HG03175 (cell line): Measurements from ENCODE around the gene BSND.
"Not testable (repeated sequence)": the region's sequence is repeated elsewhere in the genome, so short reads cannot be mapped to it uniquely, and the experiment has no call there.

Experiments
- ATAC-seq: cut with Tn5 transposase; IDR thresholded peaks from one replicate; pipeline ENCODE4 v1.9.1; 2021; ENCODE audit warnings: mild to moderate bottlenecking, moderate library complexity; ENCODE audit not compliant: unreplicated experiment

BSND gene

DNA sequence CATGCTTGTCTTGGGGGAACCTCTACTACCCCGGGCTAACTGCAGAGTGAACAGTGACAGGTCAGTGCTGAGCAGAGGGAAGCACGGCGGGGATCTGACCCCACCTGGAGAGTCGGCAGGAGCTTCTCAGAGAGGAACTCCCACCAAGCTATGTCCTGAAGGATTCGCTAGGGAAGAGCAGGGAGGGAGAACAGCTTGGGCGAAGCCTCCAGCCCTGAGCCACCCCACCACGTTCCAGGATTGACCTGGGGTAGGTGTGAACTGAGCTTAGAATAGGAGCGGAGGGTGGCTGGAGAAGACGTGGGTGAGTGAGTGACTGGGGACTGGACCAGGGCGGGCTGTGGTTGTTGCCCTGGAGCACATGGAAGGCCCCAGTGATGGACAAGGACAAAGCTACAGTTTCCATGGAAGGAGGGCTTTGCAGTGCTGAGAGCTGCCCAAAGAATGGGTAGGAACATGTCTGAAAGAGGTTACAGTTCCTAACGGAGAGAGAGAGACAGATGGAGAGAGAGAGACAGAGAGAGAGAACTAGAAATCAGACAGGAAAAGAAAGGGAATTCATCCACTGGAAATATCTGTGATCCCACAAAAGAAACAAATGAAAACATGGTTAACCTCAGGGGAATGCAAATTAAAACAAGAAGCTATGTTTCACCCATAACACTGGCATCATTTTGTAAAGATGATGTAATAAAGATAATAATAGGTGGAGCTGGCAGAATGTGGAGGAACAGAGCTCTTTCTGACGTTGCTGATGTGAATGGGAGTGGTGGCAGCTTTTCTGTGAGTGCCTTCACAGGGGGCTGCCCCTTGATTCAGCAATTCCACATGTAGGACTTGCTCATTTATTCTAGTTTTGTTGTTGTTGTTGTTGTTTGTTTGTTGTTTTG is 17.2 kb downstream of the BSND start:
- ATAC-seq = no peak

DNA sequence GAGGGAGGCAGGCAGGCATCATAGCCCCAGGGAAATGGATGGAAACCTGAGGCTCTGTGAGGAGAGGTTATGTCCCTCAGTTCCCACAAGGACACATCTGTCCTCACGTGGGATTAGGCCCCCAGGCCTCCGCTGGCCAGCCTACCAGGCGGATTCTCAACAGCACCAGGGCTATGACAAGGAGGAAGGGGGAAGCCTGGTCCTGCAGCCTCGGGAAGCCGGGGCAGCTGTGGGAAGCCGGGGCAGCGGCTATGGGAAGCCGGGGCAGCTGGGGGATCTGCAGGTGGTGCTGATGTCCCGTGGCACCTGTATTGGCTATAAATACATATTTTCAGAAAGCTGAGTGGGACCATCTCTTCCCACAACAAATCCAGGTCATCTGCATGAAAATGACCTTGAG is 19.7 kb downstream of the BSND start:
- ATAC-seq = no peak

DNA sequence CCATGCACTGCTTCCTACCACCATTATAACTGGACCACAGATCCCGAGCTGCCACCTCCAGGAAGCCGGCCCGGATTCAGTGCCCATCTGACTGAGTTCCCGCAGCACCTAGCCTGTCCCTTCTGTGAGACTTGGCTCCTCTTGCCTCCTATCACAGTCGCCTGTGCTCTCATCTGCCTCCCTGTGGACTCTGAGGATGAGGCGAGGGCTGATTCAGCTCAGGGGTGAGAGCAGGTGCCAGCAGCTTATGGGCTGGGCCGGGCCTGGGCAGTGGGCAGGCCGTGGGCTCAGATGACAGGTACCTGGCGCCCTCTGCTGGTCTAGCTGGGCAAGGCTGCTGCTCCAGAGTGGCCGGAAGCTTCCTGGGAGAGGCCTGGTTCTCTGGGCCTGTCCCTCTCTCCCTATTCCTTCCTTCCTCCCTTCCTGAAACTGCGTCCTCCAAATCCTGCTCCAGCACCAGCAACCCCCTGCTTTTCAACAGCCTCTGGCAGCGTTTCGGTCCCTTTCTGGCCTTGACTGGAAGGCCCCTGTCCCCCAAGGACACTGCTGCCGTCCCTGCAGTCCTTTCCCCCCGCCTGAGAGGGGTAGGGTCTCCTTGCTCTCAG is 23.3 kb downstream of the BSND start:
- ATAC-seq = peak; percentile 85

DNA sequence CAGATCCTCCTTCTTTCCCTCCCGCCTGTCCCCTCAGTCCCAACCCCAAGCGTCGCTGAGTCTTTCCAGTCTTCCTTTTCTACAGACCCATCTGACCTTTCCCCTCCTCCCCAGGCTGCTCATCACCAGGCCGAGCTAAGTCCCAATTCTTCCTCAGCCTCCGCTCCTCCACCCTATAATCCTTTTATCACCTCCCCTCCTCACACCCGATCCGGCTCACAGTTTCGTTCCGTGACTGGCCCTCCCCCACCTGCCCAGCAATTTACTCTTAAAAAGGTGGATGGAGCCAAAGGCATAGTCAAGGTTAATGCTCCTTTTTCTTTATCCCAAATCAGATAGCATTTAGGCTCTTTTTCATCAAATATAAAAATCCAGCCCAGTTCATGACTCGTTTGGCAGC is 25.4 kb downstream of the BSND start:
- not testable (repeated sequence) for ATAC-seq

DNA sequence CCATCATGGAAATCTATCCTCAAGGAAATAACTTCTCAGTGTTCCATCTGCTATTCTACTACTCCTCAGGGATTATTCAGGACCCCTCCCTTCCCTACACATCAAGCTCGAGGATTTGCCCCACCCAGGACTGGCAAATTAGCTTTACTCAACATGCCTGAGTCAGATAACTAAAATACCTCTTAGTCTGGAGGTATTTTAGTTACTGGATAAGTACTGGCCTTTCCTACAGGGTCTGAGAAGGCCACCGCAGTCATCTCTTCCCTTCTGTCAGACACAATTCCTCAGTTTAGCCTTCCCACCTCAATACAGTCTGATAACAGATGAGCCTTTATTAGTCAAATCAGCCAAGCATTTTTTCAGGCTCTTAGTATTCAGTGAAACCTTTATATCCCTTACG is 27.9 kb downstream of the BSND start:
- ATAC-seq = not testable (repeated sequence)

DNA sequence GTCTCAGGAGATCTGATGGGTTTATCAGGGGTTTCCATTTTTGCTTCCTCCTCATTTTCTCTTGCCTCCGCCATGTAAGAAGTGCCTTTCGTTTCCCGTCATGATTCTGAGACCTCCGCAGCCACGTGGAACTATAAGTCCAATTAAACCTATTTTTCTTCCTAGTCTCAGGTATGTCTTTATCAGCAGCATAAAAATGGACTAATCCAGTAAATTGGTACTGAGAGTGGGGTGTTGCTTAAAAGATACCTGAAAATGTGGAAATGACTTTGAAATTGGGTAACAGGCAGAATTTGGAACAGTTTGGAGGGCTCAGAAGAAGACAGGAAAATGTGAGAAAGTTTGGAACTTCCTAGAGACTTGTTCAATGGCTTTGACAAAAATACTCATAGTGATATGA is 32.4 kb downstream of the BSND start:
- ATAC-seq = not testable (repeated sequence)

DNA sequence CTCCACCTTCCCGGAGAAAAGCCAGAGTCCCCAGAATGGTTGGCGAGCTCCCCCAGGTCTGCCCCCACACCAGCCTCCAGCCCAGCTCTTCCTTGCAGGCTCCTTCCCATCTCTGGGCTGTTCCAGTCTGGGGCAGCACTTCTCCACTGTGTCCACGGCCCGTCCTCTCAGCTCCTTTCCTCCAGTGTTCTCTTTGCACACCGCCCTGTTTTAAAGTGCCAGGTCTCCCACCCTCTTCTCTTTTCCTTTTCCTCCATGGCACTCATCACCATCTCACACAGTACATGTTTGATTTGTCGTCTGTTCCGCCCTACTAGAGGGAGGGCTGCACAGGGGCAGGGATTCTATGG is 34.5 kb downstream of the BSND start:
- no peak for ATAC-seq

DNA sequence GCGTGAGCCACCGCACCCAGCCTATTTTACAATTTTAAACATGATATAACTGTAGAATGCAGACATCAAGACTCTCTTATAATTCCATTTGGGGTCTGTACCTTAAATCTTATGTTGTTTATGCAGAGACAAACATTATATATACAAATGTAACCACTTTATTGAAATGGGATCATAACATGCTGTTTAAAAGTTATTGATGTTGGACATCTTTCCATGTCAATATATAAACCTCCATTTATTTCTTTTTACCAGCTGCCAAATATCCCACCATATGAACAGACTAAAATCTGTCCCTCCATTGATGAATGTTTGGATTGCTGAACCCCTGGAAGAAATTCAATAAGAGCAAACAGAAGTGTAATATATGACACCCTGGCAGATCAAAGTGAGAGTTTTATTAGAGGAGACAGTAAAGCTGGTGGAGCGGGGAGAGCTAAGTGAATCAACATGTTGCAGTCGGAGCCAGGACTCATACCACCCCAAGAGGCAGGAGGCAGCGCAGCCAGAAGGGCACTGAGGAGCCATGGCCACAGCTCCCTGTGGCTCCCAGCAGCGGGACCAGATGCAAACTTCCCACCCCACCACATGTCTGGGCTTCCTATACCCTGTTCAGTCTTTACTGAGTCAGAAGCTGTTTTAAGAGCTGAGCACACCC is 35.9 kb downstream of the BSND start:
- no peak for ATAC-seq

DNA sequence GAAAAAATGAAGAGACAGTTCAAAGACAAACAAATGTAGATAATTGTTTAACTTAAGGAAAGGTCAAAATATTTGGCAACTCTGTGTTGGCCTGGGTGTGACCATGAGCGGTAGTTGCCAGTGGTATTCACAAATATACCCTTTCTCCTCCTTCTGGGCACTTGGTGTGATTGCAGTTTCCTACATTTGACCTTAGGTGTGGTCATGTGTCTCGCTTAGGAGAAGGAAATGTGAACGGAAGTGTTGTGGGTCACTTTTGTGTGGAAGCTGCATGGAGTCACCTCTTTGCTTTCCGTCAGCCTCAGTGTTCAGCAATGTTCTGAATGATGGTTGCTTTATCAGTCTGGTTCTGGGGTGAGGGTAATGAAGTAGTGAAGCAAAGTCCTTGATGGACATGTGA is 37.2 kb downstream of the BSND start:
- no peak for ATAC-seq

DNA sequence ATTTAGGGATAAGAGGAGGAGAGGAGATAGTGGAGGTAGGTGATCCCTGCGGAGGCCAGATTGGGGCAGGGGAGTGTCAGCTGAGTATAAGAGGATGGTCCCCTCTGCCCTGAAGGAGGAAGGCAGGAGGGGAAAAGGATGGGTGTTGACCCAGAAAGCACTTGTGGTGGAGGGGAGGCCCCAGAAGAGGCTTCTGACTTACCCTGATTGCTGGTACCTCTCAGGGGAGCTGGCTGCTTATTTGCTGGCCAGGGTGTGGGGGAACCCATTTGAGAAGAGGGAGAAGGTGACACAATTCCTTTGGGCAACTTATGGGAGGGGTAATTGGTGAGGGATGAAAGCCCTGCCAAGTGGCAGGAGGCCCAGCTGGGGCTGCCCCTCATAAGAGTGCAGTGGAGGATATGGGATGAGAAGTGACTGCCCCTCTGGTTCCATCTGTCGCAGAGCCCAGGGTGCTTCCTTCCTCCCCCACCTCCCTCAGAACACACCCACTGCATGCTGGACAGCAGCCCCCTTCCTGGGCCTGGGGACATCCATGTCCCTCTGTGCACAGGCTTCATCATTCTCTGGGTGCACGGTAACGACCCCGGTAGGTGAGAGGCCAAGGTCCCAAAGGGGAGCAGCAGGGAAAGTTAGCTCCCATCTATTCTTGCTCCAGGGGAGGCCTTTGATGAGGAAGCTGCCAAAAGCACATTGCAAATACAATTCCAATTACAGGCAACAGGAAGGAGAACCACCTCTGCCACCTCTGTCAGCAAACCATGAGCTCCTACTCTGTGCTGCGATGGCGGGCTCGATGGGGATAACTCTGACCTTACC is 39.2 kb downstream of the BSND start:
- no peak for ATAC-seq

DNA sequence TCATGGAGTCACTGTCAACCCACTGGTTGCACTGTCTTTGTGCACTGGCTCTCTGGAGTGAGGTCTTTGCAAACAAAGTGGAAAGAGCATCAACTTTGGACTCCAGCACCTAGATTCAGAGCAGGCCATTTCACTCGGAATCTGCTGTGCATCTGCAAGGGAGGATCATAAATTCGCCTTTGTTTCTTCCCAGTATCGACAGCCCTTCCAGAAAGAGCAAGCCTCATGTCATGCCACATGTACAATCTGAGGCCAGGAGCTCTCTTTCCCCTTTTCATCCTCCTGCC is 39.8 kb downstream of the BSND start:
- no peak for ATAC-seq

DNA sequence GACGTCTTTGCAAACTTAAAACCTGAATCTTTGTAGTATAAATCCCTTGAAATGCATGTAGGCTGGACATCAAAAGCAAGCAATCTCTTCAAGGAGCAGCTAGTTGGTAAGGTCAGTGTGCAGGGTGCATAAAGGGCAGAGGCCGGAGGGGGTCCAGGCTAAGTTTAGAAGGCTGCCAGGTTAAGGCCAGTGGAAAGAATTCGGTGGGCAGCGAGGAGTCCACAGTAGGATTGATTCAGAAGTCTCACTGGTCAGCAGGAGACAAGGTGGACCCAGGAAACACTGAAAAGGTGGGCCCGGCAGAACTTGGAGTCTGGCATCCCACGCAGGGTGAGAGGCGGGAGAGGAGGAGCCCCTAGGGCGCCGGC is 40.2 kb downstream of the BSND start:
- no peak for ATAC-seq

DNA sequence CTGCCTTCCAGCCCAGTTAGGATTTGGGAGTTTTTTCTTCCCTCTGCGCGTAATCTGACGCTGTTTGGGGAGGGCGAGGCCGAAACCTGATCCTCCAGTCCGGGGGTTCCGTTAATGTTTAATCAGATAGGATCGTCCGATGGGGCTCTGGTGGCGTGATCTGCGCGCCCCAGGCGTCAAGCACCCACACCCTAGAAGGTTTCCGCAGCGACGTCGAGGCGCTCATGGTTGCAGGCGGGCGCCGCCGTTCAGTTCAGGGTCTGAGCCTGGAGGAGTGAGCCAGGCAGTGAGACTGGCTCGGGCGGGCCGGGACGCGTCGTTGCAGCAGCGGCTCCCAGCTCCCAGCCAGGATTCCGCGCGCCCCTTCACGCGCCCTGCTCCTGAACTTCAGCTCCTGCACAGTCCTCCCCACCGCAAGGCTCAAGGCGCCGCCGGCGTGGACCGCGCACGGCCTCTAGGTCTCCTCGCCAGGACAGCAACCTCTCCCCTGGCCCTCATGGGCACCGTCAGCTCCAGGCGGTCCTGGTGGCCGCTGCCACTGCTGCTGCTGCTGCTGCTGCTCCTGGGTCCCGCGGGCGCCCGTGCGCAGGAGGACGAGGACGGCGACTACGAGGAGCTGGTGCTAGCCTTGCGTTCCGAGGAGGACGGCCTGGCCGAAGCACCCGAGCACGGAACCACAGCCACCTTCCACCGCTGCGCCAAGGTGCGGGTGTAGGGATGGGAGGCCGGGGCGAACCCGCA is 40.8 kb downstream of the BSND start, which contains the start of gene PCSK9:
Gene PCSK9 (plus strand): TSS at position 207 of the 741 bp plus-strand sequence. CDS start 290 bp downstream, at position 497.
- no peak for ATAC-seq

DNA sequence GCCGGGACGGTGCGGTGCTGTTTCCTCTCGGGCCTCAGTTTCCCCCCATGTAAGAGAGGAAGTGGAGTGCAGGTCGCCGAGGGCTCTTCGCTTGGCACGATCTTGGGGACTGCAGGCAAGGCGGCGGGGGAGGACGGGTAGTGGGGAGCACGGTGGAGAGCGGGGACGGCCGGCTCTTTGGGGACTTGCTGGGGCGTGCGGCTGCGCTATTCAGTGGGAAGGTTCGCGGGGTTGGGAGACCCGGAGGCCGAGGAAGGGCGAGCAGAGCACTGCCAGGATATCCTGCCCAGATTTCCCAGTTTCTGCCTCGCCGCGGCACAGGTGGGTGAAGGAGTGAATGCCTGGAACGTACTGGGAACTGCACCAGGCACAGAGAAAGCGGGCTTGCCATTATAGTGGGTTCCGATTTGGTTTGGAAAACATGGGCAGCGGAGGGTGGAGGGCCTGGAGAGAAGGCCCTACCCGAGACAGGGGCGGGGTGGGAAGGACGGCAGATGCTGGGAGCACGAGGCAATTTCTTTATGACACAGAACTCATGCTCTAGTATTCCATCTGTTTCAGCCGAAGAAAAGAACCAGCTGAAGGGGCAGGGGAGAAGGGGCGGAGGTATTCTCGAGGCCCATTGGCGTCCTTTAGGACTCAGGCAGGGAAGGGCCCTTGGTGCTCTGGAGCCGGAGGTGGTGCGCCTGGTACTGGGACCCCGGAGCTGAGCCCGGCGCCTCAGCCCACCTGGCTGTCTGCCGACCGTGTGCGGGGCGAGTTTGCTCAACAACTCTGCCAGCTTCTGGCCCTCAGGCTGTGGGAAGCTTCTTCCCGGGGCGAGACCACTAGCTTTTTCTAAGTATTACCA is 41.6 kb downstream of the BSND start:
- no peak for ATAC-seq

DNA sequence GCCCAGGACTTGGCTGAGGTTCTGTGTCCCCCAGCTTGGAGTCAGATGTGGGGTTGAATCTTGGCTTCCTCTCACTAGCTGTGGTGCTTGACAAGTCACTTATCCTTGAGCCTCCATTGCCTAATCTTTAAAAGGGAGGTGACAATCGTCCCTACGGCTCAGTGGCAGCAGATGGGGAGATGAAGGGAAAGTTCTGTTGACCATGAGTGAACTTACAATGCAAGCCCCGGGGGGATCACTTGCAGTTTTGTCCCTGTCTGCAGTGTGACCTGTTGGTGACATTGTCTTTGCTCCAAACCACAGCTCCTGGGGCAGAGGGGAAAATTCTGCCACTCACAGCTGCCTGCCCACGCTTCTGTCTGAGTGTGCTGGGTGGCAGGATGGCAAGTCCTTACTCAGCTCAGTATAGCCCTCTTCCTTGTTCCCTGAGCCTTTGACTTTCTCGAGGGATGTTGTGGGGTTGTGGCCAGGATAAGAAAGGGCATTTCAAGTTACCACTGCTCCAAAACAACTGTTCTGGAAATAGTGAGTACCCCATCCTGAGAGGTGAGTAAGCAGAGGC is 42.3 kb downstream of the BSND start:
- no peak for ATAC-seq

DNA sequence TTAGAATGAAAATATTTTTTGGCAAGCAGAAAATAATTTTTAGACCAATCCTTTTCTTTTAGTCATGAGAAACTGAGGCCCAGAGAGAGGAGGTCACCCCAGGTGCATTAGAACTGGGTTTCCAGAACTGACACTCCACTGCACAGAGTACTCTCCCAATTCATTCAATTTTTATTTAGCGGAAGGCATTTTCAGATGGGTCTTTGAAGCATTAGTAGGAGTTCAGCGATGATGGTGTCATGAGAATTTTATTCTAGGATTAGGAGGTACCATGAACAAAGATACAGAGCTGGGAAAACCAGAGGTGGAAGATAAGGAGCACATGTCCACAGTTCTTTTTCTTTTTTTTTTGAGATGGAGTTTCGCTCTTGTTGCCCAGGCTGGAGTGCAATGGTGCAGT is 42.9 kb downstream of the BSND start:
- ATAC-seq = no peak

DNA sequence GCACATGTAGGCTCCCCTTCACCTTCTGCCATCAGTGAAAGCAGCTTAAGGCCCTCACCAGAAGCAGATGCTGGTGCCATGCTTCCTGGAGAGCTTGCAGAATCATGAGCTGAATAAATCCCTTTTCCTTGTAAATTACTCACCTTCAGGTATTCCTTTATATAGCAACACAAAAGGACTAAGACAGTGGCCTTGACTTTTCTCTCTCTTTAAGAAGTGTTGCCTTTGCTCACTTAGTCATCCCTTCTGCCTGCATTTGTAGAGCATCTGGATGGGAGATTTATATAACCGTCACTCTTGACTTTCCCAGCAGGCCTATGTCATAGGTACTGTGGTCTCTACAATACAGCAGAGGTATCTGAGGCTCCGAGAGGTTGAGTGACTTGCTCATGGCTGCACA is 44.3 kb downstream of the BSND start:
- ATAC-seq = no peak

DNA sequence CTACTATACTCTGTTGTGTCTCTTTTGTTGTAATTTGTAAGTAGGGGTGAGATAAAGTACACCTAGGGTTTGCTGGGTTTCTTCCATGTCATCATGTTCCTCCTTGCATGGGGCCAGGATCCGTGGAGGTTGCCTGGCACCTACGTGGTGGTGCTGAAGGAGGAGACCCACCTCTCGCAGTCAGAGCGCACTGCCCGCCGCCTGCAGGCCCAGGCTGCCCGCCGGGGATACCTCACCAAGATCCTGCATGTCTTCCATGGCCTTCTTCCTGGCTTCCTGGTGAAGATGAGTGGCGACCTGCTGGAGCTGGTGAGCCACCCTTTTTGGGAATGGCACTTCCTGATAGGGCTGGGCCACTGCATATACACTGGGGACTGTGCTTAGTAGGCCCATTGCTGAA is 45.0 kb downstream of the BSND start:
- no peak for ATAC-seq

DNA sequence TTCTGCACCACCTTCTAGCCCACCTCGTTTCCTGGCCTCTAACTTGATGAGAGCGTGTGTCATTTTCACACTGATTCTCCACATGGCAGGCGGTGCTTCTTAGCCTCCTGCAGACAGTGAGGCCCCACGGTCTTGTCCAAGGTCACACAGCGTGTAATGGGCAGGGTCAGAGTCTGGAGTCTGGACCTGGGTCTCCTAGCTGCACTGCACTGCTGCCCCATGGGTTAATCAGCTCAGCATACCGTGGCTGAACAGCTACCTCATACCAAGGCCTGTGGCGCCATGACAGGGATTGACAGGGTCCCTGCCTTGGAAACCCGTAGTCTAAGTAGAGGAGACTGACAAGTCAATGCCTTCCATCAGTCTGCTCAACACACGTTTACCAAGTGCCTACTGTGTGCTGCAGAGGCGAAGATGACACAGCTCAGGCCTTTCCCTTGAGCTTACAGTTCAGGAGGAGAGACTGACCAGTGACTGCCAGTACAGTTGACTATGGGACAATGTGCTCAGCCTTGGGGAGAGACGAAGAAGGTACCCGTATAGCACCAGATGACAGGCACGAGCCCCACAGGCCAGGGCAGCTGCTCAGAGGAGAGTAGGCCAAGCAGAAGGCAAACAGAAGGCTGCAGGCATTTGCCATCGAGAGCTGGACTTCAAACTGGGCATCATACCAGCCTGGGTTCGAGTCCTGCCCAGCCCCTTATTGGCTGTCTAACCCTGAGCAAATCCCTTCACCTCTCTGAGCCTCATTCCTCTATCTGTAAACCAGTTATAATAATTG is 46.1 kb downstream of the BSND start:
- no peak for ATAC-seq
